WTC11 (cell line): ENCODE results near the gene FGF1. TPM values are rescaled to one million over a fixed set of nuclear protein-coding genes. Genes with fewer than 3 reads are reported as not detected.

ENCODE experiments used
- ATAC-seq: fragments of 200-7000 bp; cut with Tn5 transposase; 2 replicates; pipeline ENCODE4 v1.10.0; 2021; ENCODE audit warnings: mild to moderate bottlenecking, moderate library complexity
- CTCF ChIA-PET: fragments of 300-600 bp; sonication (Branson Sonifier 250); formaldehyde crosslinking; loops from one replicate; lab custom pipeline; 2021; ENCODE audit warnings: antibody characterized with exemption; lab: Charles Lee
- POLR2A ChIA-PET: fragments of 350-600 bp; sonication (Branson Sonifier 250); formaldehyde crosslinking; loops from one replicate; lab custom pipeline; 2021; ENCODE audit warnings: antibody characterized with exemption; lab: Charles Lee
- DNase-seq: peaks from one replicate; pipeline ENCODE4 v3.0.0; 2021; ENCODE audit warnings: low spot score
- H3K27ac Mint-ChIP-seq: 2 replicates; pipeline ENCODE4 v1.8.0; 2021; ENCODE audit warnings: mixed read lengths
- H3K27me3 Mint-ChIP-seq: 2 replicates; pipeline ENCODE4 v1.8.0; 2021; ENCODE audit warnings: low read depth, mild to moderate bottlenecking, moderate library complexity, mixed read lengths
- H3K36me3 Mint-ChIP-seq: 2 replicates; pipeline ENCODE4 v1.8.0; 2021; ENCODE audit warnings: mixed read lengths
- H3K4me1 Mint-ChIP-seq: 2 replicates; pipeline ENCODE4 v1.8.0; 2022; ENCODE audit warnings: mixed read lengths
- H3K4me3 Mint-ChIP-seq: 2 replicates; pipeline ENCODE4 v1.8.0; 2021; ENCODE audit warnings: mild to moderate bottlenecking, moderate library complexity, mixed read lengths
- H3K9me3 Mint-ChIP-seq: 2 replicates; pipeline ENCODE4 v1.8.0; 2021; ENCODE audit warnings: mixed read lengths
- CREM ChIP-seq: sonication (generic); formaldehyde crosslinking; IDR thresholded peaks from 2 replicates; pipeline ENCODE4 v1.8.1; 2022; ENCODE audit warnings: mild to moderate bottlenecking, missing genetic modification reagents, moderate library complexity
- E2F4 ChIP-seq: sonication (generic); formaldehyde crosslinking; IDR thresholded peaks from 2 replicates; pipeline ENCODE4 v1.8.1; 2022; ENCODE audit warnings: low read depth, mild to moderate bottlenecking, moderate library complexity, missing genetic modification reagents, borderline replicate concordance
- ERG ChIP-seq: fragments of 250-450 bp; sonication (Bioruptor Pico); IDR thresholded peaks from 2 replicates; pipeline ENCODE4 v1.8.0; 2021; ENCODE audit warnings: mild to moderate bottlenecking
- ESRRA ChIP-seq: sonication (generic); formaldehyde crosslinking; IDR thresholded peaks from 2 replicates; pipeline ENCODE4 v1.8.1; 2022; ENCODE audit warnings: mild to moderate bottlenecking, missing genetic modification reagents, borderline replicate concordance
- FOXJ3 ChIP-seq: sonication (generic); formaldehyde crosslinking; IDR thresholded peaks from 2 replicates; pipeline ENCODE4 v1.9.0; 2021; ENCODE audit warnings: missing genetic modification reagents, mild to moderate bottlenecking, borderline replicate concordance
- GABPB1 ChIP-seq: sonication (generic); formaldehyde crosslinking; IDR thresholded peaks from 2 replicates; pipeline ENCODE4 v1.8.1; 2023; ENCODE audit warnings: mild to moderate bottlenecking, missing genetic modification reagents
- IRF2 ChIP-seq: sonication (generic); formaldehyde crosslinking; IDR thresholded peaks from 2 replicates; pipeline ENCODE4 v1.8.0; 2022; ENCODE audit warnings: low read depth, missing genetic modification reagents, borderline replicate concordance
- NFYB ChIP-seq: sonication (generic); formaldehyde crosslinking; conservative IDR thresholded peaks from 2 replicates; pipeline ENCODE4 v1.8.0; 2022; ENCODE audit warnings: low read depth, missing genetic modification reagents
- OVOL2 ChIP-seq: fragments of 250-450 bp; sonication (Bioruptor Pico); IDR thresholded peaks from 2 replicates; pipeline ENCODE4 v1.9.0; 2021; ENCODE audit warnings: mild to moderate bottlenecking, borderline replicate concordance
- RELA ChIP-seq: sonication (generic); formaldehyde crosslinking; IDR thresholded peaks from 2 replicates; pipeline ENCODE4 v1.8.1; 2022; ENCODE audit warnings: missing genetic modification reagents, mild to moderate bottlenecking, borderline replicate concordance
- RORB ChIP-seq: fragments of 250-450 bp; sonication (Bioruptor Pico); IDR thresholded peaks from 2 replicates; pipeline ENCODE4 v1.9.0; 2021; ENCODE audit warnings: mild to moderate bottlenecking
- SMAD4 ChIP-seq: sonication (generic); formaldehyde crosslinking; IDR thresholded peaks from 2 replicates; pipeline ENCODE4 v1.8.0; 2022; ENCODE audit warnings: mild to moderate bottlenecking, missing genetic modification reagents
- SOX15 ChIP-seq: fragments of 250-450 bp; sonication (Bioruptor Pico); IDR thresholded peaks from 2 replicates; pipeline ENCODE4 v1.9.0; 2021; ENCODE audit warnings: mild to moderate bottlenecking
- ZNF121 ChIP-seq: sonication (generic); formaldehyde crosslinking; IDR thresholded peaks from 2 replicates; pipeline ENCODE4 v1.8.0; 2023; ENCODE audit warnings: missing genetic modification reagents
- ZNF138 ChIP-seq: sonication (generic); formaldehyde crosslinking; conservative IDR thresholded peaks from 2 replicates; pipeline ENCODE4 v1.8.1; 2022; ENCODE audit warnings: mild to moderate bottlenecking, moderate library complexity, missing genetic modification reagents
- ZNF219 ChIP-seq: sonication (generic); formaldehyde crosslinking; IDR thresholded peaks from 2 replicates; pipeline ENCODE4 v1.8.0; 2023; ENCODE audit warnings: missing genetic modification reagents, mild to moderate bottlenecking, borderline replicate concordance
- ZNF396 ChIP-seq: fragments of 250-450 bp; sonication (Bioruptor Pico); IDR thresholded peaks from 2 replicates; pipeline ENCODE4 v1.8.0; 2021; ENCODE audit warnings: mild to moderate bottlenecking, moderate library complexity, borderline replicate concordance
- ZNF425 ChIP-seq: fragments of 250-450 bp; sonication (Bioruptor Pico); conservative IDR thresholded peaks from 2 replicates; pipeline ENCODE4 v1.9.0; 2021; ENCODE audit warnings: mild to moderate bottlenecking
- ZSCAN18 ChIP-seq: fragments of 250-450 bp; sonication (Bioruptor Pico); IDR thresholded peaks from 2 replicates; pipeline ENCODE4 v2.1.2; 2022; ENCODE audit warnings: mild to moderate bottlenecking, moderate library complexity
- total RNA-seq: library from RNA; stranded (reverse); gene quantifications from 3 replicates; pipeline ENCODE4 v1.2.3, GENCODE V29; 2021

Gene FGF1
- total RNA-seq, 1 experiment from 2014 or later, result 0.55 TPM

- TF ChIP-seq ZNF138 (CRISPR knock-in tag), result no peak
- TF ChIP-seq ESRRA (CRISPR knock-in tag), result no peak
- no peak for TF ChIP-seq ZNF121
- no peak for TF ChIP-seq ZNF425 (CRISPR knock-in tag)
Measured at GRCh38 chr5:142688281-142688989, 2.5 kb upstream of the FGF1 start (continued).

GRCh38 chr5:142686968-142687367 is 1.1 kb upstream of the FGF1 start:
- Mint-ChIP-seq H3K4me1 (peaks cover 50% of the 10 kb centered on the region), H3K4me3 (no peak overlapping the region)
- CTCF ChIA-PET, result interaction anchor here (1.5 to 3.9 kb wide), 4 partner anchors 9 to 31 kb away, joined by 3 to 49 read pairs (median 23); no protein-coding TSS in a partner anchor
- DNase-seq (no peak), ATAC-seq (no peak)
- TF ChIP-seq RORB (CRISPR knock-in tag), result no peak
- TF ChIP-seq IRF2, result no peak
- TF ChIP-seq ZNF219, result no peak
- TF ChIP-seq NFYB (CRISPR knock-in tag), result no peak
- TF ChIP-seq ZSCAN18 (CRISPR knock-in tag), result no peak
- no peak for TF ChIP-seq OVOL2 (CRISPR knock-in tag)
- no peak for TF ChIP-seq SMAD4 (CRISPR knock-in tag)
- TF ChIP-seq E2F4, result no peak
- no peak for TF ChIP-seq FOXJ3 (CRISPR knock-in tag)
- TF ChIP-seq ZNF396 (CRISPR knock-in tag), result no peak
- no peak for TF ChIP-seq RELA (CRISPR knock-in tag)
- no peak for TF ChIP-seq ERG (CRISPR knock-in tag)
- TF ChIP-seq, all 79 proteins: peak for 0
- H3K9me3 Mint-ChIP-seq, result no peaks in the 10 kb centered on the region
- 0 out of 2 replicates have a peak overlapping the region, but pooled peaks have one; percentile 30 for H3K27ac Mint-ChIP-seq
- H3K36me3 Mint-ChIP-seq, result no peaks in the 10 kb centered on the region
- H3K27me3 Mint-ChIP-seq, result no peaks in the 10 kb centered on the region
- POLR2A ChIA-PET, result no interaction called here

- no peaks in the 10 kb centered on the region for H3K27me3 Mint-ChIP-seq
- DNase-seq (no peak), ATAC-seq (no peak; the same call in 1 of the 2 replicates)
- no peak overlapping the region for H3K4me3 Mint-ChIP-seq
- CTCF ChIA-PET, result interaction anchor here (1.0 to 3.6 kb wide), 9 partner anchors 8 to 75 kb away, joined by 3 to 49 read pairs (median 11); no protein-coding TSS in a partner anchor
- H3K4me1 Mint-ChIP-seq, result peaks cover 50% of the 10 kb centered on the region
- no peaks in the 10 kb centered on the region for H3K36me3 Mint-ChIP-seq
- no peak for TF ChIP-seq SOX15 (CRISPR knock-in tag)
- TF ChIP-seq IRF2, result no peak
- no peak for TF ChIP-seq GABPB1
- no peak for TF ChIP-seq CREM (CRISPR knock-in tag)
- POLR2A ChIA-PET, result interaction anchor here (0.6 kb wide), 1 partner anchor 299 kb away, joined by 3 read pairs; no protein-coding TSS in a partner anchor
- no peak overlapping the region; the same call in 1 of the 2 replicates for H3K27ac Mint-ChIP-seq
- no peaks in the 10 kb centered on the region for H3K9me3 Mint-ChIP-seq
Measured at GRCh38 chr5:142686210-142686734, 382 bp upstream of the FGF1 start.
